HPDE6-E6E7 (cell line): ENCODE measurements around the gene STARD7.
"Not testable (repeated sequence)": the region's sequence is repeated elsewhere in the genome, so short reads cannot be mapped to it uniquely, and the experiment has no call there.

ENCODE experiments used
- DNase-seq: peaks from one replicate; pipeline ENCODE4 v3.0.0; 2011; ENCODE audit warnings: missing footprints; ENCODE audit errors: extremely low spot score

STARD7 gene

GRCh38 chr2:96236882-96237281 lies 28.3 kb upstream of the STARD7 start:
- no peak for DNase-seq

GRCh38 chr2:96233880-96234316 lies 25.3 kb upstream of the STARD7 start:
- no peak for DNase-seq

GRCh38 chr2:96233436-96233835 lies 24.8 kb upstream of the STARD7 start:
- DNase-seq, result no peak

- DNase-seq, result no peak
Measured at GRCh38 chr2:96231316-96231715, 22.7 kb upstream of the STARD7 start.

- DNase-seq, result no peak
Measured at GRCh38 chr2:96225016-96225533, 16.4 kb upstream of the STARD7 start.

DNA sequence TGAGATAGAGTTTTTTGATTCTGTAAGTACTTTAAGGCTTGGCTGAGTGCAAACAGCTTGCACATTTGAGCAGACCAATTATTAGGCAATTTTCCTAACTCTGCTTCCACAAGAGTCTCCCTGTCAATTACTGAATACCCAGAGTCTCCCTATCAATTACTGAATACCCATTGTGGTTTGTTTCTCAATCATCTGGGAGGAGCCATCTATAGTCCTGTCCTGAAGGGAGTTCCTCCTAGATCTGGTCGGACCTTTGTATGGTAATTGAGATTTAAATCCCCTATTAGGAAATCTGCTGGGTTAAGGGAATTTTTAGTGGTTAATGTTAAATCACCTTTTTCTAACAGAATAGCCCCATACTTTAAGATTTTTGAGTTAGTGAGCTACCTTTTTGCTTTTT lies 12.5 kb upstream of the STARD7 start:
- not testable (repeated sequence) for DNase-seq

DNA sequence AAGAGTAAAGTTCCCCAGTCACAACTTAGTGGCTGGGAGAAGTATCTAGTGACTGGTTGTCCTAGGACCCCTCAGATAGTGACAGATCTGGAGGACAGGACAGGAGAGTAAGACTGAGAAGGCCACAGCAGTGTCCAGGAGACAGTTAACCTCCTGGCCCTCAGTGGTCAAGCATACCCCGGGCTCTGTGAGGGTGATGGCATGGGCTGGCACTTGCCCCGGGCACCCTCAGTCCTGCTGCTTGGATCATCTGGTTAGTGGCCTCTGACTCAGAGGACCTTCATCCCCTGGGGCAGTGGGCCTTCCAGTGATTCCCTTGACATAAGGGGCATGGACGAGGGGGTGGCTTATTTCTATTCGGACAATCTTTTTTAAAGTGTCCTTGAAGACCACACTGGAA lies 11.3 kb upstream of the STARD7 start:
- DNase-seq, result not testable (repeated sequence)

- DNase-seq, result no peak
Measured at GRCh38 chr2:96218508-96219131, 10.0 kb upstream of the STARD7 start.

DNA sequence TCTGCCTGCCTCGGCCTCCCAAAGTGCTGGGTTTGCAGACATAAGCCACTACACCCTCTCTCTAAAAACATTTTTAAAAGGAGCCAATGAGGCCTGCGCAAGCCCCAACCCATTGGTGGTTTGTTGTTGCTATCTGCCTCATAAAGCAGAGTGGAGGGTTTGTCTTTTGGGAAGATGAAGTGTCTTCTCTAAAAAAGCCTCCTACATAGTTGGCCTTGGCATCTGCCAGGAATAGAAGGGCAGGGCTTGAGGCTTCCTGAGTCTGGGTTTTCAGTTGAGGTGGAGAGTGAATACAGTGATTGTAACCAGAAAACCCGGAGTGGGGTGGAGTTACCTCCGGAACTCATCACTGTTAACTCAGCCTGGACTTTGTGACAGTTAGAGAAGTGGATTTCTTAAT lies 5.9 kb upstream of the STARD7 start:
- DNase-seq, result no peak

- DNase-seq, result no peak
Measured at GRCh38 chr2:96213379-96213778, 4.8 kb upstream of the STARD7 start.

- no peak for DNase-seq
Measured at GRCh38 chr2:96212339-96212738, 3.7 kb upstream of the STARD7 start.

- DNase-seq, result no peak
Measured at GRCh38 chr2:96209729-96210085, 1.1 kb upstream of the STARD7 start.

GRCh38 chr2:96209011-96209728 lies 543 bp upstream of the STARD7 start:
- DNase-seq, result no peak

- no peak for DNase-seq
Measured at GRCh38 chr2:96207774-96208142, 869 bp downstream of the STARD7 start.

DNA sequence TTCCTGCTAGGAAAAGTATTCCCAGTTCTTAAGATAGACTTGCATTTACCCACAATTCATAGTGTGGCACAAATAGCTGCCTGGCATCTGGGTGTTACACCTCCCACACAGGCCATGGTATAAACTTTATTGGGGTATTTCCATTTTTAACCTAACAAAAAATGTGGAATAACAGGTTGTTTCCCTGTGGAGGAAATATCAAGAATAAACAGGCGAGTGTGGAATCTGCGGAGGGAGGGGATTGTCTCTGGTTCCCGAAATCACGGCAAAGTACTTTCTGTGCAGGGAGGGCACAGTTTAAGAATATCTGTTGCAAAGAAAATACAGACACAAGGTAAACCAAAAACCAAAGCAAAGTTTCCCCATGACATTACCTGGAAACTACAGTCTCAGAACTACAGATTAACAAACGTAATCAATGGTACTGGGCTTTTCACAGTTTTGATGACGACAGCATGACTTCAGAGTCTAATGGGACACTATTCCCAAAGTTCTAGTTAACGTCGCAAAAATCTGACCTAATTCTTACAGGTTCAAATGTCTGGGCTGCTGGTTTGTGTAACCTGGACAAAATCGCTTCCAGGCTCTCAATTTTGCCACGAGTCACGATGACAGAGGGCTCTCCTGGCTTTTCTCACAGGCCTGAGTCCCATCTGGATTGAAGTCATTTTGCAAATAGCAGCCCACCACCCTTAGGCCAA lies 1.4 kb downstream of the STARD7 start:
- no peak for DNase-seq

- no peak for DNase-seq
Measured at GRCh38 chr2:96205888-96206287, 2.7 kb downstream of the STARD7 start.

DNA sequence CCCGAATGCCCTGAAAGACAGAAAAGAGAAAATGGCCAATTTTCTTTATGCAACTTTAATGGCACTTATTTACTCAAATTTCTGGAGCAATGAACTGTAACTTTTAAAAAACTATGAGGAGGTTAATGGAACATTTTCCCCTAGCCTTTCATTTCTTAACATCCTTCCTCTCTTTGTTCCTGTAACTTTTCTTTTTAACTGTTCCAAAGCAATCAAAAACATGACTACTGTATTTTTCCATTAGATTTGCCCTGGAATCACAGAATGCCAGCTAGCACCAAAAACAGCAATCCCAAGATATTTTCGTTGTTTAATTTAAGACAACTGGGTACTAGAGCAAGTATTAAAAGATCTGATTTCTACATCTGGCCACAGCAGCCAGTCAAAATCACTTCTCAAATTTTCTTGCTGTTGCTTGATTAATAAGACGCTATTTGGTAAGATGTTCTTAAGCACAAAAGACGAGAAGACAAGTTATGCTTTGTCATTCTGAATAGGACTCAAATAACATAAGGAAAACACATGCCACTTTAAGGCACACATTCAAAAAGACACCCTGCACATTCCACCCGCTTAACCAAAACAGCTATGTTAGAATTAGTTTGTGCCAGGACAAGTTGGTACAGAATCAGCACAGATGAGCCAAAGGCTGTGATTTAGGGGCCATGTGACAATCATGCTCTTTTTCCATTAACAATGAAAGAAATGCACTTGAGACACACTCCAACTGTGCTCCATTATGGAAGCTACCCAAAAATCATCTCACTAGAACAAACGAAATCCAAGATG lies 3.6 kb downstream of the STARD7 start:
- DNase-seq, result no peak

DNA sequence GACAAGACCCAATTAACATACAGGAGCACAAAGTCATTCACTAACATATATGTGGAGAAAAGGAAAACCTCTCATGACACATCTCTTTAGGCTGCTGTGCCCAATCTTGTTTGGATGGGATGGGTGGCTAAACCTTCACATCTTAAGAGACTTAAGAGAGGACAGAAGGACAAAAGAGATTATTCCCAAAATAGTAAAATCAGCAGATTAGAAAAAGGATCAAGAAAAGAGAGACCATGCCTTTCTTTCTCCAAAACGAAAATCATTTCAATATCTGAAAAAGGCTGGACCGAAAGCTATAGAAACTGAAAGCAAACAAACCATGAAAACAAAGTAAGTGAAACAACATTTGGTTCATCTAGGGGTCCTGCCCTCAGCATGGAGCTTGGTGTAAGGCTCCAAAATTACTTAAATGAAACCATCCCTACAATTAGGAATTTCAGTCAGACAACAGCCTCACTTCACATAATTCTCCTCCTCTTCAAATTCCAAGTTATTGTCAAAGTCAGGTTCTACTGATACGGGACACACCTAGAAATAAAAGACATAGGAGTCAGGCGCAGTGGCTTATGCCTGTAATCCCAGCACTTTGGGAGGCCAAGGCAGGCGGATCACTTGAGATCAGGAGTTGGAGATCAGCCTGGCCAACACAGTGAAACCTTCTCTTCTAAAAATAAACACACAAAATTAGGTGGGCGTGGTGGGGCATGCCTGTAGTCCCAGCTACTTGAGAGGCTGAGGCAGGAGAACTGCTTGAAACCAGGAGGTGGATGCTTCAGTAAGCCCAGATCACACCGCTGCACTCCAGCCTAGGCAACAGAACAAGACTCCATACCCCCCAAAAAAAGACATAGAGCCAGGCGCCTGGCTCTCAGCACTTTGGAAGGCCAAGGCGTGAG lies 5.2 kb downstream of the STARD7 start:
- DNase-seq, result no peak

DNA sequence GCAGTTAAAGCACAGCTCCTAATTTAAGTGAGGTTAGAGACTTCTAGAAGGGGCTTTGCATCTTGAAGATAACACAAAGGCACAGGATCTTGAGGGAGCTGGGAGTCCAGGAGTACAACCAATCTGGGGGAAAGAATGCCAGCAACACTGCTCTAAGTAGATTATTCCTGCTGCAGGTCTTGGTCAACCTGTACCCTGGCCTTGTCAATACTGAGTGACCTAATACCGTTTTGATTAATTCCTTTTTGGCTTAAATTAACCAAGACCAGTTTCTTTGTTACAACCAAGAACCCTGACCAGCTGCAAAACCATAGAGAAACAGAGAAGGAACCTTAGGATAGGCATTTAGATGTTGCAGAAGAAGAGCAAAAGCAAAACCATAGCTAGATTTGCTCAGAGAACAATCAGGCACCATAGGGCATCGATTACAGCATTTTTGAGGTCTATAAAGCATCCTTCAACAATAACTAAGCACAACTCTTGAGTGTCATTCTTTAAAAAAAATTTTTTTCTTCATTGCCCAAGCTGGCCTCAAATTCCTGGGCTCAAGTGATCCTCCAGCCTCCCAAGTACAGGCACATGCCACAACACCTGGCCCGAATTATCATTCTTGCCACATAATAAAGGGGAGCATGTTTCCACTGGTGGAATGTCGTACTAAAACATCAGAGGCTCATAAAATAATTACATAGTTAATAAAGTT lies 6.3 kb downstream of the STARD7 start:
- DNase-seq, result no peak

GRCh38 chr2:96201338-96201737 lies 7.3 kb downstream of the STARD7 start:
- no peak for DNase-seq
